SU-DHL-6 (cell line): Measurements from ENCODE around the gene MYO7A.

Experiments used
- CTCF ChIP-seq: fragments of 200-600 bp; sonication (generic); IDR thresholded peaks from one replicate; pipeline ENCODE4 v1.5.1; 2017; ENCODE audit warnings: antibody characterized with exemption, mild to moderate bottlenecking, low read length, moderate library complexity; ENCODE audit not compliant: insufficient read depth, poor library complexity, severe bottlenecking
- EZH2phosphoT487 ChIP-seq: fragments of 200-600 bp; sonication (generic), shearing (Covaris generic); conservative IDR thresholded peaks from 2 replicates; pipeline ENCODE4 v1.6.1; 2018; ENCODE audit warnings: mild to moderate bottlenecking, antibody characterized with exemption, low read length, moderate library complexity, mixed read lengths

GRCh38 chr11:77104727-77105126 lies 23.3 kb upstream of the MYO7A start:
- no peak for TF ChIP-seq CTCF
- TF ChIP-seq EZH2phosphoT487, result no peak
